Stimulated activated CD8-positive, alpha-beta memory T cell treated with anti-CD3 and anti-CD28 coated beads, Interleukin-7, amount 100 ng/mL, for 1 hour (primary cell): ENCODE data around the gene HELQ.

Experiments
- DNase-seq, 2 donors: peaks; one replicate each; pipeline ENCODE4 v3.0.0-alpha.2; 2020; ENCODE audit warnings: low read depth in 2 of 2

Gene HELQ

GRCh38 chr4:83371235-83371634 lies 84.4 kb downstream of the HELQ start:
- DNase-seq = no peak

GRCh38 chr4:83370640-83370906 lies 85.0 kb downstream of the HELQ start:
- DNase-seq = no peak

- DNase-seq = no peak
Observed at GRCh38 chr4:83369831-83370639, 85.6 kb downstream of the HELQ start.

- DNase-seq = no peak
Observed at GRCh38 chr4:83364312-83364711, 91.3 kb downstream of the HELQ start.

GRCh38 chr4:83362492-83363329 lies 92.9 kb downstream of the HELQ start:
- DNase-seq = no peak

- DNase-seq = no peak
Observed at GRCh38 chr4:83361416-83362103, 94.1 kb downstream of the HELQ start.

GRCh38 chr4:83360018-83360417 lies 95.6 kb downstream of the HELQ start:
- DNase-seq = no peak

GRCh38 chr4:83358410-83358809 lies 97.2 kb downstream of the HELQ start:
- no peak for DNase-seq
